ENCODE results near the gene PSMD3. TPM values are rescaled to one million over a fixed set of nuclear protein-coding genes. Genes with fewer than 3 reads are reported as not detected.

PSMD3 gene
- total RNA-seq, 1 donor from 2014 or later, result 132 TPM

Other genes with a start within 250 kb of the PSMD3 start
- 0.86 and 0.95 TPM in 2 replicates for gene GRB7, start 242.9 kb upstream of the PSMD3 start, total RNA-seq
- 36.1 and 37.6 TPM in 2 replicates for gene IKZF3, start 116.5 kb upstream of the PSMD3 start, total RNA-seq
- 0.22 TPM in 1 of 2 replicates, not detected in the other for gene ZPBP2, start 112.6 kb upstream of the PSMD3 start, total RNA-seq
- gene GSDMB, start 62.2 kb upstream of the PSMD3 start, total RNA-seq, result 87.5 and 92.1 TPM in 2 replicates
- 243 and 250 TPM in 2 replicates for gene ORMDL3, start 53.2 kb upstream of the PSMD3 start, total RNA-seq
- not detected in 2 replicates for gene LRRC3C, start 53.1 kb upstream of the PSMD3 start, total RNA-seq
- gene GSDMA, start 17.8 kb upstream of the PSMD3 start, total RNA-seq, result 2.5 and 2.8 TPM in 2 replicates
- gene CSF3, start 34.6 kb downstream of the PSMD3 start, total RNA-seq, result not detected in 2 replicates
- gene MED24, start 73.6 kb downstream of the PSMD3 start, total RNA-seq, result 90.9 and 107 TPM in 2 replicates
- gene THRA, start 82.2 kb downstream of the PSMD3 start, total RNA-seq, result 1.6 and 1.8 TPM in 2 replicates
- gene NR1D1, start 119.8 kb downstream of the PSMD3 start, total RNA-seq, result 3.3 and 3.7 TPM in 2 replicates
- gene MSL1, start 141.2 kb downstream of the PSMD3 start, total RNA-seq, result 78.7 and 83.6 TPM in 2 replicates
- gene CASC3, start 159.7 kb downstream of the PSMD3 start, total RNA-seq, result 90.5 and 95.1 TPM in 2 replicates
- gene RAPGEFL1, start 196.7 kb downstream of the PSMD3 start, total RNA-seq, result 7.4 and 9.6 TPM in 2 replicates
- 26.8 and 29.1 TPM in 2 replicates for gene WIPF2, start 238.5 kb downstream of the PSMD3 start, total RNA-seq

Measured in T-helper 1 cell treated with Interleukin-12 subunit alpha and Interleukin-12 subunit beta and Interleukin-4 antibody, amounts not matched to agents 30 ng/mL and 1 ng/mL, for 36 hours (primary cell).